ENCODE measurements around the gene TCF3. TPM values are rescaled to one million over a fixed set of nuclear protein-coding genes. Genes with fewer than 3 reads are reported as not detected.

The TCF3 gene
- total and polyA plus RNA-seq, 2 of the 8 experiments (the other 6 are each of a cell fraction or from before 2014, with no cell fraction given), result 241 to 348 TPM

DNA sequence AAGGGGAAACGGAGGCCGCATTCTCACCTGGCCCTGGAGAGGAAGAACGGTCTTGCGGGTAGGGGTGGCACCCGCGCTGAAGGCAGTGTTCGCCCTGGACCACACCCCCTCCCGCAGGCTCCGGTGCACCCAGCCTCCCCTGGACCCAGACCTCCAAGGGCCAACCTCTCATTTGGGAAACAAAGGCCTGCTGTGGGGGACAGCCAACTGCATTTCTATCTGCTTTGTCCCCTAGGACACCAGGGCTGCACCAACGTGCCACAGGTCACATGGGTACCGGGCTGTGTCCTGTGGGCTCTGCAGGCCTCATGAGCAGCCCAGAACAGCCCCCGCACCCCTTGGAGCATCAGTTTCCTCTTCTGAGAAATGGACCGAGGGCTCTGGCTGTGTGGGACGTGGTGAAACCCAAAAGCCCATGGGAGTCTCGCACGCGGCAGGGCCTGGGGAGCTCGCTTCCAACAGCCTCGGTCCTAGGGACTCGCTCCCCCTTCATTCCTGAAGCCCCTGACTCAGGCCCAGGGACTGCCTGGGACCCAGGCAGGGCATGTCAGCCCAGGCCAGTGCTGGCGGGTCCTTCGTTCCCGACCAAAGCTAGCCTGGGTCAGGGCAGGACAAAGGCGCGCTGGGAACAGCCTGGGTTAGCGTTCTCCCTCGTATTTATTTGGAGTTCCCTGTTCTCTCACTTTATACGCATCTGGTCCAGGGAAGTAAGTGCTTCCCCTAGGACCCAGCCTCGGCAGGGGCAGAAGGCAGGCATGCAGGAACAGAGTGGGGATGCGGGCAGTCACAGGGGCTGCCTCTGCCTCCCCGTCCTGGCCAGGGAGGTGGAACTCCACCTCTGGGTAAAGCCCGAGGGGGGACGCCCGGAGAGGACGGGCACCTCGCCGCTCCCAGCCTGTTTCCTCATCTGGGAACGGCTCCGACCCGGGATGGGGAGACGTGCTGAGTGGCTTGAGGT lies 4.6 kb downstream of the TCF3 start:
- peaks cover 0 to 71% of the 10 kb centered on the region in 2 experiments; a peak in 3 of 4 replicates for H3K79me2 ChIP-seq (ENCODE audit: control insufficient read depth in 1 of 2, insufficient read depth in 2 of 2, low read length in 2 of 2)

More for the DNA sequence above, 4.6 kb downstream of the TCF3 start:
- Histone ChIP-seq H3K27me3 (replicated peaks in 1 of 4; ENCODE audit: control insufficient read depth in 3 of 4, extremely low read depth in 1 of 4, insufficient read depth in 3 of 4, low read length in 3 of 4) (no peaks in the 10 kb centered on the region), H3K9me3 (ENCODE audit: insufficient read depth in 2 of 2, low read depth in 1 of 2, low read length in 1 of 2) (no peaks in the 10 kb centered on the region), H3K56ac (replicated peaks; ENCODE audit: insufficient read length, low read depth, low read length) (no peak overlapping the region), H2BK15ac (ENCODE audit: low read length) (no peak overlapping the region), H2BK5ac (ENCODE audit: low read depth, low read length) (peak overlapping the region; percentile 63), H3K36me3 (ENCODE audit: control insufficient read depth in 2 of 4, insufficient read depth in 4 of 4, low read length in 3 of 4) (peaks cover 14 to 68% (median 50%) of the 10 kb centered on the region in 4 experiments), H2AK5ac (ENCODE audit: low read depth, low read length) (no peak overlapping the region), H3K18ac (ENCODE audit: extremely low read depth, low read length) (no peak overlapping the region), H3K27ac (ENCODE audit: low read depth, low read length) (no peak overlapping the region; the same call in 1 of the 2 replicates), H4K20me1 (replicated peaks in 1 of 2; ENCODE audit: control insufficient read depth in 1 of 2, insufficient read depth in 2 of 2, low read length in 2 of 2) (peaks cover 22 to 31% of the 10 kb centered on the region in 2 experiments), H4K8ac (ENCODE audit: extremely low read depth, insufficient read depth, low read length) (peak overlapping the region; percentile 19; the same call in 1 of the 2 replicates), H3K14ac (ENCODE audit: insufficient read length) (no peak overlapping the region), H2BK120ac (replicated peaks; ENCODE audit: low read depth, low read length) (no peak overlapping the region), H3K9ac (replicated peaks in 1 of 4; ENCODE audit: extremely low read depth in 1 of 4, low read depth in 3 of 4, low read length in 3 of 4) (no peak overlapping the region; a peak in 1 of 7 replicates), H4K5ac (ENCODE audit: insufficient read length, low read depth, low read length) (no peak overlapping the region), H3K79me1 (ENCODE audit: low read depth, low read length) (peaks cover 23% of the 10 kb centered on the region), H3K4me2 (ENCODE audit: insufficient read depth in 1 of 2, low read depth in 2 of 2, low read length in 2 of 2) (no peak overlapping the region), H3K23me2 (ENCODE audit: low read depth, low read length) (peaks cover 6% of the 10 kb centered on the region; the same call in 1 of the 2 replicates), H4K91ac (replicated peaks; ENCODE audit: insufficient read length, low read length) (no peak overlapping the region), H3K4ac (replicated peaks; ENCODE audit: insufficient read length, low read depth, low read length) (no peak overlapping the region), H2AFZ (ENCODE audit: low read length) (no peak overlapping the region), H2BK12ac (ENCODE audit: low read depth, low read length) (no peak overlapping the region), H3K23ac (ENCODE audit: insufficient read length) (no peak overlapping the region), H3K4me1 (replicated peaks in 1 of 4; ENCODE audit: control insufficient read depth in 3 of 4, insufficient read depth in 4 of 4, low read length in 3 of 4) (peaks cover 0 to 22% (median 4%) of the 10 kb centered on the region in 4 experiments; a peak in 5 of 7 replicates), H2BK20ac (ENCODE audit: low read length) (no peak overlapping the region), H3K4me3 (ENCODE audit: extremely low read depth in 1 of 4, insufficient read depth in 2 of 4, low read depth in 3 of 4, low read length in 4 of 4) (no peak overlapping the region)
- DNase-seq (ENCODE audit: low read depth in 1 of 2, low spot score in 2 of 2), result no peak
- CTCF ChIA-PET (ENCODE audit: partially characterized antibody), result no interaction called here
- FAIRE-seq, result no peak
- WGBS, 2 experiments (ENCODE audit: extremely low coverage in 1 of 2, insufficient coverage in 1 of 2, insufficient read length in 1 of 2, insufficient replicate concordance in 2 of 2, low coverage in 1 of 2, low lambda C conversion rate in 2 of 2, missing lambda C conversion rate in 1 of 2), result 92% methylated on average over 38 of the region's 41 CpGs; no CpG with 5 or more reads in 1 of the 2 experiments
- TF ChIP-seq CBX5 (IDR thresholded peaks at IDR 0.05; ENCODE audit: low read depth, low read length) (no peak), POLR2A (IDR thresholded peaks at IDR 0.05; ENCODE audit: control extremely low read depth in 1 of 2, low read depth in 2 of 2, low read length in 2 of 2) (no peak), TBP (IDR thresholded peaks at IDR 0.05; ENCODE audit: low read depth, low read length) (no peak)
- POLR2A ChIA-PET (ENCODE audit: partially characterized antibody), result interaction anchor here (1.1 to 5.8 kb wide), 4 partner anchors 12 to 56 kb away, joined by 3 to 25 read pairs (median 8); no protein-coding TSS in a partner anchor

Measured in H1 (cell line).